GM23248 (cell line): ENCODE results near the gene NACC2.

Source experiments
- EZH2 ChIP-seq: fragments of 200-600 bp; sonication (generic); IDR thresholded peaks from 2 replicates; pipeline ENCODE4 v1.6.1; 2018; ENCODE audit warnings: antibody characterized with exemption, mild to moderate bottlenecking; ENCODE audit not compliant: insufficient read depth, poor library complexity, severe bottlenecking
- EZH2phosphoT487 ChIP-seq: fragments of 200-600 bp; sonication (generic); IDR thresholded peaks from 2 replicates; pipeline ENCODE4 v1.6.1; 2018; ENCODE audit warnings: antibody characterized with exemption, moderate library complexity, mild to moderate bottlenecking, low read depth; ENCODE audit not compliant: insufficient read depth

DNA sequence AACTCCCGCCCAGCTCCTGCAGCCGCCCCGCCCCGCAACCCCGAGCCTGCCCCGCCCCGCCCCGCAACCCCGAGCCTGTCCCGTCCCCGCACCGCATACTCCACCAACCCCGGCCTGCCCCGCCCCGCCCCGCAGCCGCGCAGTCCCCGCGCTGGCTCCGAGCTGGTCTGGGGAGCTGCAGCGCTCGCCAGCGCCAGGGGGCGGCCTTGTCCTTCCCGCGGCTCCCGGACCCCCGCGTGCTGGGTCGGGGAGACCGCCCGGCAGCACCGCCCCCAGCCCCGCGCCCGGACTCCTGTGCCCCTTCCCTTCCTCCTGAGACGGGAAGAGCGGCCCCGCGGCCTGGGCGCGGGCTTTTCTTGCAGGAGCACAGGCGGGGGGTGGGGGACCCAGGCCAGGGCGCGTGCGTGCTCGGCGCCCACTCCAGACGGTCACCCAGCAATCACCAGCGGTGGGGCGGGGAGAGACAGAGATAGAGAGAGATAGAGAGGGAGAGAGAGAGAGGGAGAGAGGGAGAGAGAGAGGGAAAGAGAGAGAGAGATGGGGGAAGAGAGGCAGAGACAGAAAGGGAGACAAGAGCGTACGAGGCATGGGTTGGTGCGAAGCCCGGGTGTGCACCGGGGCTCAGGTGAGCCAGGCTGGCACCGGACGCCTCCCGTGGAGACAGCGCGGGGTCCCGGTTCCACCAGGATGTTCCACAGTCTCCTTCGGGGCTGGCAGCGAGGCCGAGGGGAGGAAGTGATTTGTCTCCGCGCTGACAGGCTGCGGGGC lies 38.3 kb upstream of the NACC2 start:
- TF ChIP-seq EZH2phosphoT487 = 0 out of 2 replicates have a peak, but pooled peaks have one; percentile 38
- peak; percentile 77 for TF ChIP-seq EZH2
